SU-DHL-6 (cell line): ENCODE measurements around the gene ANO6.

Experiments
- H2AFZ ChIP-seq: fragments of 200-600 bp; sonication (generic); 2 replicates; pipeline ENCODE4 v1.6.1; 2014; ENCODE audit warnings: low read depth, mild to moderate bottlenecking, moderate library complexity, mixed read lengths, antibody characterized with exemption, low read length; ENCODE audit not compliant: severe bottlenecking
- H3F3A ChIP-seq: fragments of 200-600 bp; shearing (Covaris generic); 2 replicates; pipeline ENCODE4 v1.6.0; 2016; ENCODE audit warnings: antibody characterized with exemption, mild to moderate bottlenecking; ENCODE audit not compliant: insufficient read depth
- H3K27ac ChIP-seq: fragments of 200-600 bp; sonication (generic); 2 replicates; pipeline ENCODE4 v1.5.1; 2016; ENCODE audit warnings: low read depth, mild to moderate bottlenecking, low read length, moderate library complexity, mixed read lengths
- H3K27me3 ChIP-seq: fragments of 200-600 bp; sonication (generic), shearing (Covaris generic); 2 replicates; pipeline ENCODE4 v1.6.0; 2014; ENCODE audit warnings: mild to moderate bottlenecking, low read length
- H3K36me3 ChIP-seq: fragments of 200-600 bp; sonication (generic); 2 replicates; pipeline ENCODE4 v1.6.1; 2014; ENCODE audit warnings: mild to moderate bottlenecking, low read length, mixed read lengths
- H3K4me2 ChIP-seq: fragments of 300-600, 200-600 bp; shearing (Covaris generic), sonication (generic); 2 replicates; pipeline ENCODE4 v1.6.0; 2014; ENCODE audit warnings: low read length, low read depth, mild to moderate bottlenecking; ENCODE audit not compliant: poor library complexity, severe bottlenecking
- H3K4me3 ChIP-seq: fragments of 200-600 bp; sonication (generic); 2 replicates; pipeline ENCODE4 v1.5.1; 2014; ENCODE audit warnings: antibody characterized with exemption, low read length, mild to moderate bottlenecking, mixed read lengths; ENCODE audit not compliant: insufficient read depth, poor library complexity, severe bottlenecking
- H3K79me2 ChIP-seq: fragments of 200-600 bp; sonication (generic); 2 replicates; pipeline ENCODE4 v1.6.1; 2014; ENCODE audit warnings: mild to moderate bottlenecking, low read length, moderate library complexity; ENCODE audit not compliant: insufficient read depth
- H3K9ac ChIP-seq: fragments of 200-600 bp; sonication (generic); 2 replicates; pipeline ENCODE4 v1.7.0; 2014; ENCODE audit warnings: mild to moderate bottlenecking, low read length
- H3K9me2 ChIP-seq: fragments of 200-600 bp; sonication (generic); replicated peaks from 2 replicates; pipeline ENCODE4 v1.6.1; 2014; ENCODE audit warnings: low read length; ENCODE audit not compliant: insufficient read depth
- H3K9me3 ChIP-seq: fragments of 200-600 bp; sonication (generic); 2 replicates; pipeline ENCODE4 v1.6.1; 2014; ENCODE audit warnings: low read length, mixed read lengths; ENCODE audit not compliant: insufficient read depth
- H4K20me1 ChIP-seq: fragments of 200-600 bp; sonication (generic); 2 replicates; pipeline ENCODE4 v1.6.1; 2014; ENCODE audit warnings: low read depth, mild to moderate bottlenecking, antibody characterized with exemption, low read length, moderate library complexity, mixed read lengths
- CTCF ChIP-seq: fragments of 200-600 bp; sonication (generic); IDR thresholded peaks from one replicate; pipeline ENCODE4 v1.5.1; 2017; ENCODE audit warnings: antibody characterized with exemption, mild to moderate bottlenecking, low read length, moderate library complexity; ENCODE audit not compliant: insufficient read depth, poor library complexity, severe bottlenecking
- EZH2phosphoT487 ChIP-seq: fragments of 200-600 bp; sonication (generic), shearing (Covaris generic); conservative IDR thresholded peaks from 2 replicates; pipeline ENCODE4 v1.6.1; 2018; ENCODE audit warnings: mild to moderate bottlenecking, antibody characterized with exemption, low read length, moderate library complexity, mixed read lengths

The ANO6 gene

GRCh38 chr12:45217846-45218245 is 2.0 kb downstream of the ANO6 start:
- no peaks in the 10 kb centered on the region for H3K9me3 ChIP-seq
- peak overlapping the region; percentile 93 for H3K4me2 ChIP-seq
- H2AFZ ChIP-seq, result no peak overlapping the region
- no peak overlapping the region for H3K9ac ChIP-seq
- H3K27me3 ChIP-seq, result no peaks in the 10 kb centered on the region
- peaks cover 16% of the 10 kb centered on the region for H3K79me2 ChIP-seq
- no peak for TF ChIP-seq CTCF
- TF ChIP-seq EZH2phosphoT487, result no peak
- H4K20me1 ChIP-seq, result no peaks in the 10 kb centered on the region
- 0 out of 2 replicates have a peak, but pooled peaks cover 16% of the 10 kb centered on the region for H3F3A ChIP-seq
- H3K4me3 ChIP-seq, result no peak overlapping the region
- H3K36me3 ChIP-seq, result no peaks in the 10 kb centered on the region
- H3K27ac ChIP-seq, result no peak overlapping the region
- no peaks in the 10 kb centered on the region for H3K9me2 ChIP-seq

DNA sequence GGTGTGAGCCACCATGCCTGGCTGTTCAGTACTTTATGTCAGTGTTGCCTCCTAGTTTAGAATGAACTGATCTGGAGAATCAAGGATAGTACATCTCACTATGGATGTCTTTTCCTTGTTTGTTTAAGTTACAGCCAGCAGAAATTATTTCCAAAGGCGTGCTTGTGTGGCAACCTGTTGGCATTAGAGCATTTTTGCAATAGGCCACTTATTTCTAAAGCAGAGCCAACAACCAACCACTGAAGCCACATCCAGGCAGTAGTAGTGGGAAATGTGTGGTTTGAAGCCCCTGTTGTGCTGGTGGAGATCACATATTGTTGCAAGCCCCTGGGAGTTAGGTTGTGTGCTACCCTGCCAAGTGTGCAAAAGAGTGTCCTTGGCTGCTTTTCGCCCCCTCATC is 3.7 kb downstream of the ANO6 start:
- Histone ChIP-seq H3F3A (0 out of 2 replicates have a peak, but pooled peaks cover 11% of the 10 kb centered on the region), H3K27ac (no peak overlapping the region), H4K20me1 (no peaks in the 10 kb centered on the region), H3K36me3 (no peaks in the 10 kb centered on the region), H3K4me2 (no peak overlapping the region), H3K79me2 (peaks cover 16% of the 10 kb centered on the region), H3K9ac (no peak overlapping the region), H3K4me3 (no peak overlapping the region), H3K27me3 (no peaks in the 10 kb centered on the region), H3K9me2 (no peaks in the 10 kb centered on the region), H2AFZ (no peak overlapping the region), H3K9me3 (no peaks in the 10 kb centered on the region)
- TF ChIP-seq EZH2phosphoT487 (no peak), CTCF (no peak)

DNA sequence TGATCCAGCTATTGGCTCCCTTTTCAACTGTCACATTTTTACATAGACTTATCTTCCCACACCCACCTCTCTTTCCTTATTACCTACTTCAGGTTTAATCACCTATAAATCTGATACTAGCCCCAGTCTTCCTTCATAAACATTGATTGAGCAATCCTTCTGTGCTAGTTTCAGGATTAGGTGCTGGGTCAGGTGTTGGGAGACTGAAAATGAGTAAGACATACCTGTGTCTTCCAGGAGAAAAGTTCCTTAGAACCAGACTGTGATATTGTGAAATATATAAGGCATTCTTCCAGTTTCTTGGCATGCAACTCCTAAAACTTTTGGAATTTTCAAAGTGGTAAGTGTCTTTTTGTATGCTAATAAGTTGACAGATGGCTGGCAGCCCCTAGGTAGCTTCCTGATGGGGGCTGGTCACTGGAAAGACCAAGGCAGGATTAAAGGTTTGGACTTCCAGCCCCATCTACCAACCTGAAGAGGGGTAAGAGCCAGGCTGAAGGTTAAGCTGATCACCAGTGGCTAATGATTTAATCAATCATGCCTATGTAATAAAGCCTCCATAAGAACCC is 4.6 kb downstream of the ANO6 start:
- Histone ChIP-seq H4K20me1 (no peaks in the 10 kb centered on the region), H3K27me3 (no peaks in the 10 kb centered on the region), H3K9me3 (no peaks in the 10 kb centered on the region), H3K9ac (no peak overlapping the region), H3F3A (0 out of 2 replicates have a peak, but pooled peaks cover 6% of the 10 kb centered on the region), H3K4me2 (no peak overlapping the region), H3K79me2 (peaks cover 16% of the 10 kb centered on the region), H2AFZ (no peak overlapping the region), H3K4me3 (no peak overlapping the region), H3K36me3 (no peaks in the 10 kb centered on the region), H3K27ac (no peak overlapping the region), H3K9me2 (no peaks in the 10 kb centered on the region)
- no peak for TF ChIP-seq EZH2phosphoT487
- TF ChIP-seq CTCF, result no peak
